ENCODE data around the gene CEP192.

Gene CEP192

DNA sequence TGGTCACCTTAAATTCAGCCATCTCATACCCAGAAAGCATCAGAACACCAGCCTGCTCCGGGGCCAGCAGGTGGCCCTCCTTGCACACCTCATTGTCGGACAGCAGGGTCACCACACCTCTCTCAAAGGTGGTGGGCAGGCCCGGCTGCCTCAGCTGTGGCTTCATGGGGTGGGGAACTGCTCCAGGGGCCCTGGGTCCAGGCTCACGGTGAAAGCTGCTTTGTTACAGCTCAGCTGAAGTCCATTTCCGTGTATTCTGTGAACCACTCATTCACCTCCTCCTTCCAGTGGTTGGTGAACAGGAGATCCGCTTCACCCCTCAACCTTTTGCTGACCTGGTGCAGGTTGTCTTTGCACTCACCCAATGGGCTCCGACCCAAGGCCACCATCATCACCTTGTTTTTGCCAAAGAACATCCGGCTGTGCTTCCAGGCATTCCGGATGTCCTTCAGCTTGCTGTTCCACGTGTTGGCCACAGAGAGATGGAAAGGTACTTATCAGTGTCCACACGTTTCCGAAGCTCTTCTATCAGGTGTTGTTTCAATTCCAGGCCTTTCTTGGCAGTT lies 148.8 kb downstream of the CEP192 start:
- no peak overlapping the region for H3K27ac ChIP-seq (ENCODE audit: low read length)
- no peak overlapping the region for H3K4me3 ChIP-seq (ENCODE audit: low read length in 2 of 2)
- H3K4me1 ChIP-seq (ENCODE audit: control insufficient read depth, insufficient read depth, low read length): peaks cover 8% of the 10 kb centered on the region
- H3K9ac ChIP-seq (ENCODE audit: low read length in 2 of 2): no peak overlapping the region
- peaks cover 6 to 17% of the 10 kb centered on the region in 2 donors for H3K27me3 ChIP-seq (ENCODE audit: control insufficient read depth in 1 of 2, insufficient read depth in 2 of 2, low read length in 2 of 2)
- no peaks in the 10 kb centered on the region for H3K36me3 ChIP-seq (ENCODE audit: control insufficient read depth in 2 of 2, insufficient read depth in 2 of 2, low read length in 2 of 2)
- H3K9me3 ChIP-seq (ENCODE audit: control insufficient read depth in 2 of 2, low read length in 2 of 2): peaks cover 3 to 5% of the 10 kb centered on the region in 2 donors

DNA sequence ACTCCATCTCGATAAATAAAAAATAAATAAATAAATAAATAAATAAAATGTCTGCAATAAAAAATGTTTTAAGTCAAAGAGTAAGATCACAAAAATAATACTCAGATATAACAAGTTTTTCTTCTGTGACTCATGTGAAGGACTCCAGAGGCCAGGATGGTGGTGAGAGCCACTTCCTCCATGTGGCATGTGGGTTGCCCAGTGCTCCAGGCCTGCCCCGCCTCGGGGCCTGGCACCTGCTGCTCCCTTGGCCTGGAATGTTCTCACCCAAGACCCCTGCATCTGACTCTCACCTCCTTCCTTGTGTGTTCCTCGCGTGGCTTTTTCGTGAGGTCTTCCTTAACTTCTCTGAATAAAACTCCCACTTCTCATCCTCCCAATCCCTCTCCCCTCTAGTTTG lies 150.0 kb downstream of the CEP192 start:
- no peaks in the 10 kb centered on the region for H3K36me3 ChIP-seq (ENCODE audit: control insufficient read depth in 2 of 2, insufficient read depth in 2 of 2, low read length in 2 of 2)
- no peak overlapping the region for H3K27ac ChIP-seq (ENCODE audit: low read length)
- H3K4me3 ChIP-seq (ENCODE audit: low read length in 2 of 2): no peak overlapping the region
- peaks cover 3 to 5% of the 10 kb centered on the region in 2 donors for H3K9me3 ChIP-seq (ENCODE audit: control insufficient read depth in 2 of 2, low read length in 2 of 2)
- H3K4me1 ChIP-seq (ENCODE audit: control insufficient read depth, insufficient read depth, low read length): peaks cover 8% of the 10 kb centered on the region
- H3K9ac ChIP-seq (ENCODE audit: low read length in 2 of 2): no peak overlapping the region
- H3K27me3 ChIP-seq (ENCODE audit: control insufficient read depth in 1 of 2, insufficient read depth in 2 of 2, low read length in 2 of 2): peaks cover 4 to 16% of the 10 kb centered on the region in 2 donors

GRCh38 chr18:13145636-13146190 lies 154.6 kb downstream of the CEP192 start:
- peaks cover 3 to 5% of the 10 kb centered on the region in 2 donors for H3K9me3 ChIP-seq (ENCODE audit: control insufficient read depth in 2 of 2, low read length in 2 of 2)
- no peak overlapping the region for H3K27ac ChIP-seq (ENCODE audit: low read length)
- H3K4me3 ChIP-seq (ENCODE audit: low read length in 2 of 2): no peak overlapping the region
- H3K27me3 ChIP-seq (ENCODE audit: control insufficient read depth in 1 of 2, insufficient read depth in 2 of 2, low read length in 2 of 2): peaks cover 0 to 3% of the 10 kb centered on the region in 2 donors
- H3K9ac ChIP-seq (ENCODE audit: low read length in 2 of 2): no peak overlapping the region
- H3K4me1 ChIP-seq (ENCODE audit: control insufficient read depth, insufficient read depth, low read length): no peaks in the 10 kb centered on the region
- no peaks in the 10 kb centered on the region for H3K36me3 ChIP-seq (ENCODE audit: control insufficient read depth in 2 of 2, insufficient read depth in 2 of 2, low read length in 2 of 2)

DNA sequence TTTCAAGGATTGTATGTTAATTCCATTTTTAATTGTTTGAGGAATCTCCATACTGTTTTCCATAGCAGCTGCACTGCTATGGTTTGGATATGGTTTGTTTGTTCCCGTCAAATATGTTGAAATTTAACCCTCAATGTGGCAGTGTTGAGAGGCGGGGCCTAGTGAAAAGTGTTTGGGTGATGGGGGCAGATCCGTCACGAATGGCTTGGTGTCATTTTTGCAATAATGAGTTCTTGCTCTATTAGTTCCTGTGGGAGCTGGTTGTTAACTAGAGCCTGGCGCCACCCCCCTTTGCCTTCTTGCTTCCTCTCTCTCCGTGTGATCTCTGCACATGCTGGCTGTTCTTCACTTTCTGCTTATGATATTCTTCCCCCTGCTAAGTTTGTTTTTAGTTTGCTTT lies 156.0 kb downstream of the CEP192 start:
- no peak overlapping the region for H3K9ac ChIP-seq (ENCODE audit: low read length in 2 of 2)
- H3K27ac ChIP-seq (ENCODE audit: low read length): no peak overlapping the region
- H3K36me3 ChIP-seq (ENCODE audit: control insufficient read depth in 2 of 2, insufficient read depth in 2 of 2, low read length in 2 of 2): no peaks in the 10 kb centered on the region
- H3K9me3 ChIP-seq (ENCODE audit: control insufficient read depth in 2 of 2, low read length in 2 of 2): peaks cover 3 to 5% of the 10 kb centered on the region in 2 donors
- H3K4me1 ChIP-seq (ENCODE audit: control insufficient read depth, insufficient read depth, low read length): no peaks in the 10 kb centered on the region
- no peak overlapping the region for H3K4me3 ChIP-seq (ENCODE audit: low read length in 2 of 2)
- peaks cover 0 to 3% of the 10 kb centered on the region in 2 donors for H3K27me3 ChIP-seq (ENCODE audit: control insufficient read depth in 1 of 2, insufficient read depth in 2 of 2, low read length in 2 of 2)

DNA sequence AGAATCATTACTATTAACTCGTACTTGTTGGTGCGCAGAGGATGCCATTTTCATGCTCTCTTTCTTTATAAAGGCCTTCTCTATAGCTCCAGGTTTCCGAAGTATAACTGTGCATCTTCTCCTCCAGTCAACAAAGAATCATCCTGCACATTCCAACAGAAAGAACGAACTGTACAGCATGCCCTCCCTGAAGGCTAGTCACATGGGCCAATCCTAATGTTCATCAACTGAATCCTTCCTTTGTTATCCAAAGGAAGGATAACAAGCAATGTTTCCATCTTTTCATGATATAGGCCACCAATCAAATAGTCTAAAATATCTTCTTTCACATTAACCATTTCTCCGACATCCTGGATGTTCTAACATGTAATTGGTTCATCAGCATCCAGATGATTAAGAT lies 160.5 kb downstream of the CEP192 start:
- H3K27me3 ChIP-seq (ENCODE audit: control insufficient read depth in 1 of 2, insufficient read depth in 2 of 2, low read length in 2 of 2): no peaks in the 10 kb centered on the region
- H3K36me3 ChIP-seq (ENCODE audit: control insufficient read depth in 2 of 2, insufficient read depth in 2 of 2, low read length in 2 of 2): no peaks in the 10 kb centered on the region
- no peaks in the 10 kb centered on the region for H3K9me3 ChIP-seq (ENCODE audit: control insufficient read depth in 2 of 2, low read length in 2 of 2)
- H3K9ac ChIP-seq (ENCODE audit: low read length in 2 of 2): no peak overlapping the region
- H3K27ac ChIP-seq (ENCODE audit: low read length): no peak overlapping the region
- H3K4me3 ChIP-seq (ENCODE audit: low read length in 2 of 2): no peak overlapping the region
- no peaks in the 10 kb centered on the region for H3K4me1 ChIP-seq (ENCODE audit: control insufficient read depth, insufficient read depth, low read length)

GRCh38 chr18:13158428-13158827 lies 167.3 kb downstream of the CEP192 start:
- H3K27me3 ChIP-seq (ENCODE audit: control insufficient read depth in 1 of 2, insufficient read depth in 2 of 2, low read length in 2 of 2): peaks cover 0 to 2% of the 10 kb centered on the region in 2 donors
- H3K27ac ChIP-seq (ENCODE audit: low read length): no peak overlapping the region
- peaks cover 5 to 8% of the 10 kb centered on the region in 2 donors for H3K9me3 ChIP-seq (ENCODE audit: control insufficient read depth in 2 of 2, low read length in 2 of 2)
- no peak overlapping the region for H3K9ac ChIP-seq (ENCODE audit: low read length in 2 of 2)
- H3K36me3 ChIP-seq (ENCODE audit: control insufficient read depth in 2 of 2, insufficient read depth in 2 of 2, low read length in 2 of 2): no peaks in the 10 kb centered on the region
- no peaks in the 10 kb centered on the region for H3K4me1 ChIP-seq (ENCODE audit: control insufficient read depth, insufficient read depth, low read length)
- no peak overlapping the region for H3K4me3 ChIP-seq (ENCODE audit: low read length in 2 of 2)

- H3K27me3 ChIP-seq (ENCODE audit: control insufficient read depth in 1 of 2, insufficient read depth in 2 of 2, low read length in 2 of 2): peaks cover 0 to 2% of the 10 kb centered on the region in 2 donors
- no peak overlapping the region for H3K27ac ChIP-seq (ENCODE audit: low read length)
- H3K4me1 ChIP-seq (ENCODE audit: control insufficient read depth, insufficient read depth, low read length): no peaks in the 10 kb centered on the region
- H3K36me3 ChIP-seq (ENCODE audit: control insufficient read depth in 2 of 2, insufficient read depth in 2 of 2, low read length in 2 of 2): no peaks in the 10 kb centered on the region
- no peak overlapping the region for H3K4me3 ChIP-seq (ENCODE audit: low read length in 2 of 2)
- H3K9ac ChIP-seq (ENCODE audit: low read length in 2 of 2): no peak overlapping the region
- peaks cover 5 to 8% of the 10 kb centered on the region in 2 donors for H3K9me3 ChIP-seq (ENCODE audit: control insufficient read depth in 2 of 2, low read length in 2 of 2)
Measured at GRCh38 chr18:13159579-13159978, 168.4 kb downstream of the CEP192 start.

DNA sequence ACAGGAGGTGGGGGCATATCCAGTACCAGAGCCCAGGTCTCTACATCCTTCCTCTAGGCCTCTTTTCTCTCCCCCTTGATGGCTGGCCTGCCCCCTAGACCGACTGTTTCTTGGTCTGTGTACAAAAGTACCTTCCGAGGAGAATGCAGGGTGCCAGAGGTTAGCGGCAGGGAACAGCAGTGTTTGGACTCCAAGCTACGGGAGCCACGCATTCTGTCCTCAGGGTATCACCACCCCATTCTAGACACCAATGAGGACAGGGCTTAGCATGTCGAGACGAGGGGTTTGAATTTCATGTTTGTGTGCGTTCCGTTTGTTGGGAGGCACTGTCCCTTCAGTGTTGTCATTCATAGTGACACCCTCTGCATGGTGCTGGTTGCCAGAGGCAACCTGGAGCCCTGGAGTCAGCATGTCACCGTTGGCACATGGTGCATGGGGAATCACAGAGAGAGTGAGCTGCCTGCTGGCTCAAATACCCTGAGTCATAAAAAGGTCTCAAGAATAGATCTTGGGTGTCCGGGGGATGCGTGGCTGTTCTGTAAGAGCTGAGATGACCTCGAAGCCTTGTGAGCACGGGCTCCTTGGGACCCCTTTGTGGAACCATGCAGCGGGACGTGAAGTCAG lies 170.2 kb downstream of the CEP192 start:
- no peaks in the 10 kb centered on the region for H3K36me3 ChIP-seq (ENCODE audit: control insufficient read depth in 2 of 2, insufficient read depth in 2 of 2, low read length in 2 of 2)
- no peak overlapping the region for H3K4me3 ChIP-seq (ENCODE audit: low read length in 2 of 2)
- peaks cover 5 to 8% of the 10 kb centered on the region in 2 donors for H3K9me3 ChIP-seq (ENCODE audit: control insufficient read depth in 2 of 2, low read length in 2 of 2)
- H3K27me3 ChIP-seq (ENCODE audit: control insufficient read depth in 1 of 2, insufficient read depth in 2 of 2, low read length in 2 of 2): peaks cover 0 to 2% of the 10 kb centered on the region in 2 donors
- no peak overlapping the region for H3K9ac ChIP-seq (ENCODE audit: low read length in 2 of 2)
- H3K4me1 ChIP-seq (ENCODE audit: control insufficient read depth, insufficient read depth, low read length): no peaks in the 10 kb centered on the region
- no peak overlapping the region for H3K27ac ChIP-seq (ENCODE audit: low read length)

DNA sequence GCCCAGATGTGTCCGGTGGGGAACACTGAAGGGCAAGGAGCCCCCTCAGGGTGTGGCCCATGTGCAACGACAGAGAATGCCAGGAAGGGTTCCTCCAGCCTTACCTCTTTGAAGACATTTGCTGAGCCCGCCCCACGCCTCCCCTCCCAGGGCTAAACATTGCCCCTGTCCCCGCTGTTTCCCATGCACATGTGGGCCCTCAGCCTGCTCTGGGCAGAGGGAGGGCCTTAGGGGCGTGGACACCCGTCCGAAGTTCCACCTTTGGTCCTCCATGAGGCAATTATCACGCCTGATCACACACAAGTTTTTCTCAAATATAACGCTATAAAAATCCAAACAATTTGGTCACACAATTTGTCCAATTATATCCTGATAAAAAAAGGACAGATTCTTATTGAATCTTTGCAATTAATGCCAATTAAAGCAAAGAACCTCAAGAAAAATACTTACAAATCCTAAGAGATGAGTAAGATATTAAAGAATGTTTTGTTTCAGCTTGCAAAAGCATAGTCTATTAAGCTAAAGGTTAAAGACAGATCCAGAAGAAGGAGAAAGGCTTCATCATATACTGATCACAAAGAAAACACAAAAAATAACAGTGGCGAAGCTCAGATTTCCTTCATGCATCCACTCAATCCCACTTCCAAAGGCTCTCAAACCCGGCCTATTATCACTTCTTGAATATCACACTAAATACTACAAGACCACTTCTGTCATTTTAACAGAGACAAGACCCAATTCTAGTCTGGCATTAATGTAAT lies 172.2 kb downstream of the CEP192 start:
- H3K4me1 ChIP-seq (ENCODE audit: control insufficient read depth, insufficient read depth, low read length): no peaks in the 10 kb centered on the region
- peaks cover 0 to 2% of the 10 kb centered on the region in 2 donors for H3K27me3 ChIP-seq (ENCODE audit: control insufficient read depth in 1 of 2, insufficient read depth in 2 of 2, low read length in 2 of 2)
- H3K27ac ChIP-seq (ENCODE audit: low read length): no peak overlapping the region
- no peak overlapping the region for H3K9ac ChIP-seq (ENCODE audit: low read length in 2 of 2)
- H3K36me3 ChIP-seq (ENCODE audit: control insufficient read depth in 2 of 2, insufficient read depth in 2 of 2, low read length in 2 of 2): no peaks in the 10 kb centered on the region
- H3K9me3 ChIP-seq (ENCODE audit: control insufficient read depth in 2 of 2, low read length in 2 of 2): no peaks in the 10 kb centered on the region
- no peak overlapping the region for H3K4me3 ChIP-seq (ENCODE audit: low read length in 2 of 2)

DNA sequence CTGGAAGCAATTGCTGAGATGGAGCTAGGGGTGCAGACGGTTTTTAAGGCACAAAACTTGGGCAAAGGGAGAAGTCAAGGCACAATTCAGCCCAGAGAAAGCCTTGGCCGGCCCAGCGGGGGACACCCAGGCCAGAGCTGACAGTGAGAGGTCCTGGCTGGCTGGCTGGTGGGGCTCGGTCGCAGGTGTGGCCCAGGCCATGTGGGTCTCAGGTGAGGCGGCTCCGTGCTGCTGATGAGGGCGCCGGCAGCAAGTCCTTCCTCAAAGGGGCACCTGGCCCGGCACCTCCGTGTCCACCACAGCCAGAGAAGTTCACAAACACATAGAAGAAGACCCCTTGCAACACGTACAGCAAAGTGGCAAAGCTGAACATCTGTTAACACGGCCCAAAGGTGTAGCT lies 173.2 kb downstream of the CEP192 start:
- Histone ChIP-seq H3K9me3 (ENCODE audit: control insufficient read depth in 2 of 2, low read length in 2 of 2) (no peaks in the 10 kb centered on the region), H3K36me3 (ENCODE audit: control insufficient read depth in 2 of 2, insufficient read depth in 2 of 2, low read length in 2 of 2) (no peaks in the 10 kb centered on the region), H3K9ac (ENCODE audit: low read length in 2 of 2) (no peak overlapping the region), H3K4me1 (ENCODE audit: control insufficient read depth, insufficient read depth, low read length) (no peaks in the 10 kb centered on the region), H3K4me3 (ENCODE audit: low read length in 2 of 2) (no peak overlapping the region), H3K27me3 (ENCODE audit: control insufficient read depth in 1 of 2, insufficient read depth in 2 of 2, low read length in 2 of 2) (peaks cover 0 to 2% of the 10 kb centered on the region in 2 donors), H3K27ac (ENCODE audit: low read length) (no peak overlapping the region)

Measured in stomach smooth muscle (tissue), 2 donors.